ENCODE measurements around the gene SLC35F3. TPM values are rescaled to one million over a fixed set of nuclear protein-coding genes. Genes with fewer than 3 reads are reported as not detected.

SLC35F3 gene
- polyA plus RNA-seq, 1 of the 3 experiments (the other 2 are of a cell fraction), result 0.87 TPM

GRCh38 chr1:234114648-234115307 is 210.3 kb downstream of the SLC35F3 start (continued):
- TF ChIP-seq, protein P1, sequence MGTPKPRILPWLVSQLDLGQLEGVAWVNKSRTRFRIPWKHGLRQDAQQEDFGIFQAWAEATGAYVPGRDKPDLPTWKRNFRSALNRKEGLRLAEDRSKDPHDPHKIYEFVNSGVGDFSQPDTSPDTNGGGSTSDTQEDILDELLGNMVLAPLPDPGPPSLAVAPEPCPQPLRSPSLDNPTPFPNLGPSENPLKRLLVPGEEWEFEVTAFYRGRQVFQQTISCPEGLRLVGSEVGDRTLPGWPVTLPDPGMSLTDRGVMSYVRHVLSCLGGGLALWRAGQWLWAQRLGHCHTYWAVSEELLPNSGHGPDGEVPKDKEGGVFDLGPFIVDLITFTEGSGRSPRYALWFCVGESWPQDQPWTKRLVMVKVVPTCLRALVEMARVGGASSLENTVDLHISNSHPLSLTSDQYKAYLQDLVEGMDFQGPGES (IDR thresholded peaks at IDR 0.05; ENCODE audit: low read depth, low read length), result no peak

GRCh38 chr1:234118911-234119310 is 214.4 kb downstream of the SLC35F3 start:
- Histone ChIP-seq H2AFZ (ENCODE audit: low read depth) (no peak overlapping the region), H3K4me1 (ENCODE audit: control insufficient read depth in 1 of 2, insufficient read depth in 2 of 2, low read depth in 1 of 2, low read length in 1 of 2) (peaks cover 0 to 7% of the 10 kb centered on the region in 2 experiments; a peak in 2 of 4 replicates), H3K9ac (no peak overlapping the region), H3K27ac (ENCODE audit: low read depth in 2 of 2, low read length in 1 of 2) (no peak overlapping the region), H3K79me2 (ENCODE audit: insufficient read depth) (no peaks in the 10 kb centered on the region), H3K36me3 (replicated peaks in 1 of 2; ENCODE audit: control insufficient read depth in 1 of 2, insufficient read depth in 2 of 2, low read length in 1 of 2) (no peaks in the 10 kb centered on the region), H3K4me3 (ENCODE audit: low read depth in 2 of 2, low read length in 1 of 2) (no peak overlapping the region), H3K9me3 (no peaks in the 10 kb centered on the region), H3K4me2 (no peak overlapping the region), H3F3A (replicated peaks; ENCODE audit: insufficient read depth) (no peaks in the 10 kb centered on the region), H3K27me3 (ENCODE audit: insufficient read depth) (no peaks in the 10 kb centered on the region), H3K9me2 (no peaks in the 10 kb centered on the region), H4K20me1 (ENCODE audit: insufficient read depth) (no peaks in the 10 kb centered on the region)
- TF ChIP-seq YY1 (IDR thresholded peaks at IDR 0.05; ENCODE audit: low read depth), result no peak
- TF ChIP-seq EP300 (IDR thresholded peaks at IDR 0.05; ENCODE audit: borderline replicate concordance in 1 of 2, low read depth in 1 of 2, low read length in 1 of 2), result no peak
- no peak for TF ChIP-seq GABPA (IDR thresholded peaks at IDR 0.05; ENCODE audit: low read depth)
- TF ChIP-seq GATA2 (CRISPR knock-in tag; IDR thresholded peaks at IDR 0.05), result no peak
- TF ChIP-seq SMC3 (IDR thresholded peaks at IDR 0.05; ENCODE audit: low read depth, low read length), result no peak
- TF ChIP-seq MEF2A (IDR thresholded peaks at IDR 0.05; ENCODE audit: borderline replicate concordance, low read depth), result no peak
- TF ChIP-seq RXRA (IDR thresholded peaks at IDR 0.05; ENCODE audit: borderline replicate concordance, low read depth), result no peak
- DNase-seq, result no peak
- ChIA-PET CTCF (interaction anchor here (0.9 to 2.1 kb wide), 6 partner anchors 191 to 723 kb away, joined by 3 to 9 read pairs (median 4); no protein-coding TSS in a partner anchor), POLR2A (no interaction called here)

DNA sequence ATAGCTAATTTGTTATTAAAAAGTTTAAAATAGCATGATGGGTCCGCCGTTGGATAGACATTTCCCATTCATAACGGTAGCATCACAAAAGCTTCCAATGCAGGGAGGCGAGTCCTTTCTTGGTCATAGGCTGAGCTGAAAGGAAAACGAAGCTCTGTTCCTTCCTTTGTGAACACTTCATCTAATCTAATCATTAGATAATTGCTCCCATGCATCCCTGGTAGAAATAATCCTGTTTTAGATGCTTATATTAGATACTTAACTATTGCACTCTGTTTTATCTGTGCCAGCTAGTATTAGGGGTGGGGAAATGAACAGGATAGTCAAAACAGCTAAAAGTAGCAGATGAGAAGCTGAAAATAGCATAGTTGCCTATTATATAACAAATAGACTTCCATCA is 215.0 kb downstream of the SLC35F3 start:
- TF ChIP-seq FOXJ3 (CRISPR knock-in tag; IDR thresholded peaks at IDR 0.05), result no peak
- TF ChIP-seq EP300 (IDR thresholded peaks at IDR 0.05; ENCODE audit: borderline replicate concordance in 1 of 2, low read depth in 1 of 2, low read length in 1 of 2), result no peak
- no peak for TF ChIP-seq SMC3 (IDR thresholded peaks at IDR 0.05; ENCODE audit: low read depth, low read length)
- TF ChIP-seq FOXM1 (IDR thresholded peaks at IDR 0.05; ENCODE audit: low read depth), result no peak
- TF ChIP-seq RAD21 (IDR thresholded peaks at IDR 0.05; ENCODE audit: low read length), result no peak
- no peak for TF ChIP-seq NRF1 (IDR thresholded peaks at IDR 0.05; ENCODE audit: low read depth, low read length)
- no peak for TF ChIP-seq RFX5 (IDR thresholded peaks at IDR 0.05; ENCODE audit: low read length)
- TF ChIP-seq TCF12 (IDR thresholded peaks at IDR 0.05), result no peak
- TF ChIP-seq CTCF (IDR thresholded peaks at IDR 0.05), result no peak
- CTCF ChIA-PET, result interaction anchor here (0.9 to 2.1 kb wide), 6 partner anchors 191 to 724 kb away, joined by 3 to 9 read pairs (median 4); no protein-coding TSS in a partner anchor

More for the DNA sequence above, 215.0 kb downstream of the SLC35F3 start:
- Histone ChIP-seq H2AFZ (ENCODE audit: low read depth) (no peak overlapping the region), H3K9ac (no peak overlapping the region), H3K27me3 (ENCODE audit: insufficient read depth) (no peaks in the 10 kb centered on the region), H3F3A (replicated peaks; ENCODE audit: insufficient read depth) (no peaks in the 10 kb centered on the region), H3K9me2 (no peaks in the 10 kb centered on the region), H3K27ac (ENCODE audit: low read depth in 2 of 2, low read length in 1 of 2) (no peak overlapping the region), H3K4me1 (ENCODE audit: control insufficient read depth in 1 of 2, insufficient read depth in 2 of 2, low read depth in 1 of 2, low read length in 1 of 2) (peaks cover 0 to 7% of the 10 kb centered on the region in 2 experiments; a peak in 2 of 4 replicates), H3K4me2 (no peak overlapping the region), H3K4me3 (ENCODE audit: low read depth in 2 of 2, low read length in 1 of 2) (no peak overlapping the region), H3K9me3 (no peaks in the 10 kb centered on the region), H3K36me3 (replicated peaks in 1 of 2; ENCODE audit: control insufficient read depth in 1 of 2, insufficient read depth in 2 of 2, low read length in 1 of 2) (no peaks in the 10 kb centered on the region), H3K79me2 (ENCODE audit: insufficient read depth) (no peaks in the 10 kb centered on the region), H4K20me1 (ENCODE audit: insufficient read depth) (no peaks in the 10 kb centered on the region)
- POLR2A ChIA-PET, result no interaction called here
- WGBS (ENCODE audit: low lambda C conversion rate), result 75% methylated on average over 5 of the region's 5 CpGs
- DNase-seq, result peak; percentile 26

Measured in SK-N-SH (cell line).